ENCODE measurements around the gene ATG2B.

The ATG2B gene

GRCh38 chr14:96268431-96269358 is 94.4 kb downstream of the ATG2B start:
- FAIRE-seq = no peak

- FAIRE-seq = no peak
These were observed 95.2 kb downstream of the ATG2B start for GRCh38 chr14:96267916-96268315.

- no peak for FAIRE-seq
These were observed 95.8 kb downstream of the ATG2B start for GRCh38 chr14:96267336-96267735.

GRCh38 chr14:96265383-96266095 is 97.6 kb downstream of the ATG2B start:
- FAIRE-seq = no peak

GRCh38 chr14:96264853-96265252 is 98.3 kb downstream of the ATG2B start:
- no peak for FAIRE-seq

GRCh38 chr14:96264200-96264553 is 99.0 kb downstream of the ATG2B start:
- no peak for FAIRE-seq

- FAIRE-seq = no peak
These were observed 99.6 kb downstream of the ATG2B start for GRCh38 chr14:96263347-96264199.

GRCh38 chr14:96261772-96262655 is 101.1 kb downstream of the ATG2B start:
- no peak for FAIRE-seq

- no peak for FAIRE-seq
These were observed 102.1 kb downstream of the ATG2B start for GRCh38 chr14:96261053-96261452.

- no peak for FAIRE-seq
These were observed 102.8 kb downstream of the ATG2B start for GRCh38 chr14:96260341-96260821.

GRCh38 chr14:96257900-96258299 is 105.2 kb downstream of the ATG2B start:
- FAIRE-seq = no peak

- FAIRE-seq = no peak
These were observed 106.1 kb downstream of the ATG2B start for GRCh38 chr14:96257056-96257455.

GRCh38 chr14:96256407-96256806 is 106.7 kb downstream of the ATG2B start:
- no peak for FAIRE-seq

GRCh38 chr14:96255501-96256366 is 107.4 kb downstream of the ATG2B start, which contains the start of gene BDKRB1:
Gene BDKRB1 (plus strand): TSS chr14:96256210. CDS start chr14:96263683, 7,473 bp downstream.
- no peak for FAIRE-seq

- FAIRE-seq = no peak
These were observed 108.5 kb downstream of the ATG2B start for GRCh38 chr14:96254687-96255086.

- no peak for FAIRE-seq
These were observed 110.1 kb downstream of the ATG2B start for GRCh38 chr14:96252999-96253539.

- no peak for FAIRE-seq
These were observed 110.7 kb downstream of the ATG2B start for GRCh38 chr14:96252323-96252998.

- FAIRE-seq = no peak
These were observed 111.4 kb downstream of the ATG2B start for GRCh38 chr14:96251656-96252155.

GRCh38 chr14:96250485-96250884 is 112.7 kb downstream of the ATG2B start:
- FAIRE-seq = no peak

- FAIRE-seq = no peak
These were observed 114.1 kb downstream of the ATG2B start for GRCh38 chr14:96249029-96249428.
